Measurements from ENCODE around the gene ANTKMT. TPM values are rescaled to one million over a fixed set of nuclear protein-coding genes. Genes with fewer than 3 reads are reported as not detected.

ANTKMT gene
- total and polyA plus RNA-seq, 2 of the 4 experiments (the other 2 are of a cell fraction): 7.3 to 16.2 TPM

DNA sequence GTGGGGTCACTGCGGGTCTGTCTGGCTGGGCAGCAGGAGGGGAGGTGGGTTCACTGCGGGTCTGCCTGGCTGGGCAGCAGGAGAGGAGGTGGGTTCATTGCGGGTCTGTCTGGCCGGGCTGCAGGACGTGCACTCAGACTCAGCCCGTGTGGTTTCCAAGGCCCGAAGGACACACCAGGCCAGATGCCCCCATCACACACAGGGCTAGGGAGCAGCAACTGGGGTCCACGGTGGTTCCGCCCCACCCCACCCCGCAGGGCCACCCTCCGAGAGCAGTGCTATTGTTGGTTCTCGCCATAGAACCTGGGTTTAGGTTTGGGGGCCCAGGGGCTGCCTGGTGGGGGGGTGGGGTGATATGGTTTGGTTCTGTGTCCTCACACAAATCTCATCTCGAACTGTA, 25.7 kb downstream of the ANTKMT start:
- Histone ChIP-seq H3K56ac (ENCODE audit: extremely low read depth, insufficient read depth, low read length) (no peak overlapping the region), H2BK15ac (ENCODE audit: low read depth, low read length) (no peak overlapping the region), H3K4me2 (ENCODE audit: low read depth, low read length) (no peak overlapping the region), H3K79me1 (ENCODE audit: low read depth in 1 of 2, low read length in 2 of 2) (no peaks in the 10 kb centered on the region), H3K23ac (ENCODE audit: low read depth, low read length) (no peak overlapping the region), H3K4me1 (ENCODE audit: control insufficient read depth, insufficient read depth, low read length) (no peaks in the 10 kb centered on the region), H2AFZ (replicated peaks; ENCODE audit: low read length, poor library complexity) (no peak overlapping the region), H3K36me3 (ENCODE audit: control insufficient read depth, insufficient read depth, low read length) (no peaks in the 10 kb centered on the region), H3K27me3 (ENCODE audit: control insufficient read depth, insufficient read depth, low read length) (peaks cover 4% of the 10 kb centered on the region; the same call in 1 of the 2 replicates), H3K4ac (ENCODE audit: low read depth, low read length) (no peak overlapping the region), H2BK20ac (ENCODE audit: low read depth, low read length) (no peak overlapping the region), H3K9me3 (ENCODE audit: control insufficient read depth, insufficient read depth, low read length) (no peaks in the 10 kb centered on the region), H3K18ac (ENCODE audit: low read depth, low read length) (no peak overlapping the region), H3K9me1 (ENCODE audit: insufficient read depth, low read length) (no peaks in the 10 kb centered on the region), H2AK5ac (ENCODE audit: low read depth, low read length) (no peak overlapping the region), H3K14ac (replicated peaks; ENCODE audit: low read depth, low read length) (no peak overlapping the region), H4K8ac (ENCODE audit: low read depth in 2 of 2, low read length in 2 of 2) (no peak overlapping the region), H3K27ac (ENCODE audit: insufficient read depth, low read length) (no peak overlapping the region), H3K9ac (ENCODE audit: low read depth, low read length) (no peak overlapping the region), H4K5ac (ENCODE audit: low read depth, low read length) (no peak overlapping the region), H4K20me1 (ENCODE audit: insufficient read depth, low read length) (no peaks in the 10 kb centered on the region), H2BK120ac (ENCODE audit: low read depth, low read length) (no peak overlapping the region), H4K91ac (ENCODE audit: insufficient read depth, low read depth, low read length) (no peak overlapping the region), H2BK5ac (ENCODE audit: low read depth, low read length, poor library complexity, severe bottlenecking) (no peak overlapping the region), H3K4me3 (ENCODE audit: insufficient read depth, low read depth, low read length) (no peak overlapping the region), H2AK9ac (replicated peaks; ENCODE audit: low read depth, low read length, poor library complexity) (no peak overlapping the region)
- dilution Hi-C loops (cut with HindIII; ENCODE audit: low sequenced_read_pairs, unreplicated experiment) (no loop called here), intact Hi-C loops (cut with micrococcal nuclease) (no loop called here), in situ Hi-C loops (cut with MboI; ENCODE audit: low sequenced_read_pairs) (no loop called here)
- ChIA-PET POLR2A (ENCODE audit: unreplicated experiment) (no interaction called here), CTCF (no interaction called here)
- TF ChIP-seq, protein P1, sequence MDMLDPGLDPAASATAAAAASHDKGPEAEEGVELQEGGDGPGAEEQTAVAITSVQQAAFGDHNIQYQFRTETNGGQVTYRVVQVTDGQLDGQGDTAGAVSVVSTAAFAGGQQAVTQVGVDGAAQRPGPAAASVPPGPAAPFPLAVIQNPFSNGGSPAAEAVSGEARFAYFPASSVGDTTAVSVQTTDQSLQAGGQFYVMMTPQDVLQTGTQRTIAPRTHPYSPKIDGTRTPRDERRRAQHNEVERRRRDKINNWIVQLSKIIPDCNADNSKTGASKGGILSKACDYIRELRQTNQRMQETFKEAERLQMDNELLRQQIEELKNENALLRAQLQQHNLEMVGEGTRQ (IDR thresholded peaks at IDR 0.05; ENCODE audit: low read depth, low read length): no peak
- TF ChIP-seq MXI1 (IDR thresholded peaks at IDR 0.05; ENCODE audit: borderline replicate concordance, low read depth, low read length): no peak
- no peak for DNase-seq
- 77% methylated on average over 5 of the region's 13 CpGs; no CpG with 5 or more reads in 1 of the 2 experiments for WGBS, 2 experiments (ENCODE audit: extremely low coverage in 2 of 2, insufficient read length in 1 of 2)
- ATAC-seq (ENCODE audit: low read depth): no peak
- no TSS peak for BruUV-seq (replicated peaks)

Data from IMR-90 (cell line).